ENCODE measurements around the gene KLHL12. TPM values are rescaled to one million over a fixed set of nuclear protein-coding genes. Genes with fewer than 3 reads are reported as not detected.

The KLHL12 gene
- polyA plus RNA-seq, 3 donors = 37.9 to 47.0 (median 38.3) TPM

GRCh38 chr1:202857136-202857610 lies 69.9 kb downstream of the KLHL12 start:
- peak in 1 of 11 donors; percentile 45 for DNase-seq (ENCODE audit: extremely low read depth in 1 of 11, low read depth in 9 of 11, low spot score in 4 of 11)

- no peak for DNase-seq (ENCODE audit: extremely low read depth in 1 of 11, low read depth in 9 of 11, low spot score in 4 of 11)
These were observed 71.0 kb downstream of the KLHL12 start for GRCh38 chr1:202856014-202856413.

GRCh38 chr1:202854787-202855186 lies 72.2 kb downstream of the KLHL12 start:
- no peak for DNase-seq (ENCODE audit: extremely low read depth in 1 of 11, low read depth in 9 of 11, low spot score in 4 of 11)

GRCh38 chr1:202852163-202852904 lies 74.7 kb downstream of the KLHL12 start:
- DNase-seq (ENCODE audit: extremely low read depth in 1 of 11, low read depth in 9 of 11, low spot score in 4 of 11) = peak in 3 of 11 donors; percentile 13 to 20 (median 18)

- DNase-seq (ENCODE audit: extremely low read depth in 1 of 11, low read depth in 9 of 11, low spot score in 4 of 11) = no peak
These were observed 76.3 kb downstream of the KLHL12 start for GRCh38 chr1:202850593-202851362.

DNA sequence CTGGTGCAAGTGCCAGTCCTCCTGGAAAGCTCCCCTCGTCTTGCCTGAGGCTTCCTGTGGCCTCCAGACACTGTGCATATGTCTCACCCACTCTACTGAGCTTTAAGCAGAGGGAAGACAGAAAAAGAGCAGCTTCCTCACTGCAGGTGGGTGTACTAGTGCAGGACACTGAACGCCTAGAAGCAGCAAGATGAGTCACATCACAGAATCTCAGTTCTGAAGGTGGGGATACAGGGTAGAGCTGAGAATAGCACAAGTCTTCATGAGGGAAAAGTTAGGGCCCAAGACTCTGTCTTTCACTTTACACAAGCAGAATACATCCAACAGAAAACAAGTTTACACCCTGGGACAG lies 78.9 kb downstream of the KLHL12 start:
- no peak for DNase-seq (ENCODE audit: extremely low read depth in 1 of 11, low read depth in 9 of 11, low spot score in 4 of 11)

DNA sequence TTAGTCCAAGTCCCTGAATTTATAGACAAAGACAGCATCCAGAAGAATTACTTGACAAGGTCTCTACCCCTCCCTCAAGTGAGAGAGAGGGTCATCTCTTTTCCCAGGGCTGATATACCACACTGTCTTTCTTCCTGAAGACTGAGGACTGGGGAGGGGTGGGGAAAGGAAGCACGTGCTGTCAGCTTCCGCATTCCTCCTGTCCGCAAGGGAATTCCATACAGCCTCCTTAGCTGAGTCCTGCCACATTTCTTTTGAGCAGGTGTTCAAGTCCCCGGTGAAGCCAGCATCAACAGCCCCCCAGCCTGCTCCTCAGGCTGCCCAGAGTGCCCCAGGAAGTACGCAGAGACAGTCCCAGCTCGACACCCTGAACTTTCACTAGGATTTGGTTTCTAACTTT lies 82.1 kb downstream of the KLHL12 start:
- DNase-seq (ENCODE audit: extremely low read depth in 1 of 11, low read depth in 9 of 11, low spot score in 4 of 11) = no peak

DNA sequence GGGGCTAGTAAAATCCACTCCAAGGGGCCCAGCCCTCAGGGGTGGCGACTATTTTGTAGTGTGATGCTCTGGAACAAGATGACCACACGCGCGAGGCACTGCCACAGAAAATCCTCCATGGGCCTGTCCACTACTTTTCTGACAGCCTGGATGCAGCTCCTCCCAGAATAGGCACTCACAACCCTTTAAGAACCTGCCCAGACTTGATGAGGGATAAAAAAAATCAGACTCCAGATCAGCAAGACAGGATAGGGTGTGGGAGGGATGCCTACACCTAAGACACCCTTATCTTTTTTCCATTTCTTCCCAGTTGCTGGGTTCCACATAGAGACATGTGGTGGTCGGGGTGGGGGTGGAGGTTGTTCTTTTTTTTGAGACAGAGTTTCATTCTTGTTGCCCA lies 82.8 kb downstream of the KLHL12 start:
- no peak for DNase-seq (ENCODE audit: extremely low read depth in 1 of 11, low read depth in 9 of 11, low spot score in 4 of 11)

DNA sequence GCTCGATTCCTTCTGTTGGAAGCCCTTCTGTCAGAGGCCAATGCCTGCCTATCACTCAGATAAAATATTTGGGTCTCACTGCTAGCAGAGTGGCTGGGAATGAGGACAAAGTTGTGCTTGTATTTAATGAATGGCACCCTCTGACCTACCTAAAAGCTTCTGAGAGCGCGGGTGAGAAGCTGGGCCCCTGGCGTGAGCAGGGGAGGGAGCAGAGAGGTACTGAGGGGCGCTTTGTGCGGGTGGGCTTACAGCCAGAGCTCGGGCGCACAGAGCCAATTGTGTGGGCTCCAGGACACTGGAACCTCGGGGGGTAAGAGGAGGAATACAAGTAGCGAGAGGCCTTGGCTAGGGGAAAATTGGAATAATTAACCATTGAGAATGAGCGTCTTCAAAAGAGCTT lies 84.0 kb downstream of the KLHL12 start:
- DNase-seq (ENCODE audit: extremely low read depth in 1 of 11, low read depth in 9 of 11, low spot score in 4 of 11) = no peak

Other genes with a start within 250 kb of the KLHL12 start
- gene SYT2, start 216.8 kb downstream of the KLHL12 start, polyA plus RNA-seq (ENCODE audit: insufficient read length in 3 of 3) = 1 to 10 TPM; 1.5 to 3.5 (median 2.9) TPM
- gene KDM5B, start 118.8 kb downstream of the KLHL12 start, polyA plus RNA-seq (ENCODE audit: insufficient read length in 3 of 3) = 100 to 1,000 TPM in 2 of 3 donors, 10 to 100 TPM in 1; 90.3 to 112 (median 104) TPM
- 1 to 10 TPM; 3.8 to 5.6 (median 4.0) TPM for gene PCAT6, start 116.3 kb downstream of the KLHL12 start, polyA plus RNA-seq (ENCODE audit: insufficient read length in 3 of 3)
- gene RABIF, start 38.1 kb downstream of the KLHL12 start, polyA plus RNA-seq (ENCODE audit: insufficient read length in 3 of 3) = 10 to 100 TPM in 2 of 3 donors, 1 to 10 TPM in 1; 9.3 to 11.2 (median 11.1) TPM
- gene ADIPOR1, start 31.1 kb upstream of the KLHL12 start, polyA plus RNA-seq (ENCODE audit: insufficient read length in 3 of 3) = 10 to 100 TPM; 73.8 to 76.9 (median 75.1) TPM
- gene CYB5R1, start 40.0 kb upstream of the KLHL12 start, polyA plus RNA-seq (ENCODE audit: insufficient read length in 3 of 3) = 10 to 100 TPM; 45.6 to 47.7 (median 47.2) TPM
- 10 to 100 TPM; 74.8 to 81.9 (median 75.7) TPM for gene TMEM183A, start 80.1 kb upstream of the KLHL12 start, polyA plus RNA-seq (ENCODE audit: insufficient read length in 3 of 3)
- 10 to 100 TPM in 1 of 3 donors, 1 to 10 TPM in 2; 7.4 to 14.9 (median 8.5) TPM for gene PPFIA4, start 99.3 kb upstream of the KLHL12 start, polyA plus RNA-seq (ENCODE audit: insufficient read length in 3 of 3)
- under 1 TPM in 2 of 3 donors, not detected in 1; 0.20 to 0.30 TPM for gene MYOG, start 158.8 kb upstream of the KLHL12 start, polyA plus RNA-seq (ENCODE audit: insufficient read length in 3 of 3)
- gene ADORA1, start 200.5 kb upstream of the KLHL12 start, polyA plus RNA-seq (ENCODE audit: insufficient read length in 3 of 3) = 1 to 10 TPM; 4.9 to 6.3 (median 6.0) TPM
- under 1 TPM; 0.23 to 0.30 (median 0.28) TPM for gene MYBPH, start 248.6 kb upstream of the KLHL12 start, polyA plus RNA-seq (ENCODE audit: insufficient read length in 3 of 3)